A673 (cell line): ENCODE results near the gene MYADM.

ENCODE experiments used
- EZH2 ChIP-seq: fragments of 200-600 bp; sonication (generic); IDR thresholded peaks from 2 replicates; pipeline ENCODE4 v1.6.1; 2017; ENCODE audit warnings: borderline replicate concordance, low read depth, mild to moderate bottlenecking, mixed read lengths, antibody characterized with exemption, low read length; ENCODE audit not compliant: poor library complexity, severe bottlenecking
- TF ChIP-seq, protein P1 (sequence below): fragments of 300-800, 200-600 bp; sonication (generic); conservative IDR thresholded peaks from 2 replicates; pipeline ENCODE4 v1.5.1; 2017; ENCODE audit warnings: low read depth, mild to moderate bottlenecking, antibody characterized with exemption, low read length, moderate library complexity, mixed read lengths

DNA sequence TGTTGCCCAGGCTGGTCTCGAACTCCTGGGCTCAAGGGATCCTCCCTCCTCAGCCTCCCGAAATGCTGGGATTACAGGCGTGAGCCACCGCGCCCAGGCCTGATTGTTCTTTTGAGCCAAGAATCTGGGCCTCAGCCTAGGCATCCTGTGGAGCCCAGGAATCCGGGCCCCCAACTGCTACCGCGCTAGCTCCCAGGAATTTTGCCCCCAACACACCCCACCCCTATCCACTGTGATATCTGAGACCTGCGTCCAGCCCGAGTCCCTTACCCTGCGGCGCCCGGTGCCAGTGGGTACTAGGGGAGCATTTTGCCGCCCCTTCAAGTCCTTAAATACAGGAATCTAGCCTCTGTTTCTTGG, 838 bp upstream of the MYADM start:
- TF ChIP-seq, protein P1, sequence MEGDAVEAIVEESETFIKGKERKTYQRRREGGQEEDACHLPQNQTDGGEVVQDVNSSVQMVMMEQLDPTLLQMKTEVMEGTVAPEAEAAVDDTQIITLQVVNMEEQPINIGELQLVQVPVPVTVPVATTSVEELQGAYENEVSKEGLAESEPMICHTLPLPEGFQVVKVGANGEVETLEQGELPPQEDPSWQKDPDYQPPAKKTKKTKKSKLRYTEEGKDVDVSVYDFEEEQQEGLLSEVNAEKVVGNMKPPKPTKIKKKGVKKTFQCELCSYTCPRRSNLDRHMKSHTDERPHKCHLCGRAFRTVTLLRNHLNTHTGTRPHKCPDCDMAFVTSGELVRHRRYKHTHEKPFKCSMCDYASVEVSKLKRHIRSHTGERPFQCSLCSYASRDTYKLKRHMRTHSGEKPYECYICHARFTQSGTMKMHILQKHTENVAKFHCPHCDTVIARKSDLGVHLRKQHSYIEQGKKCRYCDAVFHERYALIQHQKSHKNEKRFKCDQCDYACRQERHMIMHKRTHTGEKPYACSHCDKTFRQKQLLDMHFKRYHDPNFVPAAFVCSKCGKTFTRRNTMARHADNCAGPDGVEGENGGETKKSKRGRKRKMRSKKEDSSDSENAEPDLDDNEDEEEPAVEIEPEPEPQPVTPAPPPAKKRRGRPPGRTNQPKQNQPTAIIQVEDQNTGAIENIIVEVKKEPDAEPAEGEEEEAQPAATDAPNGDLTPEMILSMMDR = no peak
- no peak for TF ChIP-seq EZH2
